IMR-90 (cell line): ENCODE measurements around the gene SELENOS. TPM values are rescaled to one million over a fixed set of nuclear protein-coding genes. Genes with fewer than 3 reads are reported as not detected.

Source experiments
- ATAC-seq: fragments of 200-7000 bp; cut with Tn5 transposase; 2 replicates; pipeline ENCODE4 v1.9.1; 2020; ENCODE audit warnings: low read depth, mild to moderate bottlenecking, moderate library complexity
- BruUV-seq: library from RNA; stranded (reverse); fragments of 400-500 nt; replicated peaks from 2 replicates; lab custom pipeline; 2021; lab: Mats Ljungman, UMichigan
- CTCF ChIA-PET: fragments of 300-600 bp; formaldehyde crosslinking; extraction: SDS; loops from one replicate; lab custom pipeline; 2021; ENCODE audit warnings: antibody characterized with exemption; lab: Yijun Ruan, JAX
- POLR2A ChIA-PET: fragments of 300-600 bp; sonication (Branson Sonifier 250); formaldehyde crosslinking; loops from one replicate; lab custom pipeline; 2022; ENCODE audit warnings: antibody characterized with exemption; ENCODE audit not compliant: unreplicated experiment; lab: Charles Lee
- DNase-seq: peaks from one replicate; pipeline ENCODE4 v3.0.0; 2013
- H2AFZ ChIP-seq: replicated peaks from 2 replicates; pipeline ENCODE3; 2013; ENCODE audit warnings: low read length, mild to moderate bottlenecking; ENCODE audit not compliant: poor library complexity
- H2AK5ac ChIP-seq: 2 replicates; pipeline ENCODE4 v1.6.1; 2013; ENCODE audit warnings: low read depth, low read length, inconsistent platforms
- H2AK9ac ChIP-seq: replicated peaks from 2 replicates; pipeline ENCODE3; 2013; ENCODE audit warnings: mild to moderate bottlenecking, low read depth, low read length, moderate library complexity; ENCODE audit not compliant: poor library complexity
- H2BK120ac ChIP-seq: 2 replicates; pipeline ENCODE4 v1.6.1; 2013; ENCODE audit warnings: low read depth, low read length, inconsistent platforms
- H2BK15ac ChIP-seq: 3 replicates; pipeline ENCODE4 v1.6.1; 2013; ENCODE audit warnings: low read depth, low read length, inconsistent platforms
- H2BK20ac ChIP-seq: 2 replicates; pipeline ENCODE4 v1.6.1; 2013; ENCODE audit warnings: low read depth, mild to moderate bottlenecking, inconsistent platforms, low read length, moderate library complexity
- H2BK5ac ChIP-seq: 2 replicates; pipeline ENCODE4 v1.6.1; 2013; ENCODE audit warnings: mild to moderate bottlenecking, low read depth, low read length, inconsistent platforms; ENCODE audit not compliant: poor library complexity, severe bottlenecking
- H3K14ac ChIP-seq: replicated peaks from 2 replicates; pipeline ENCODE4 v1.6.1; 2013; ENCODE audit warnings: low read depth, low read length, inconsistent platforms
- H3K18ac ChIP-seq: 2 replicates; pipeline ENCODE4 v1.6.1; 2013; ENCODE audit warnings: low read depth, low read length, control low read depth
- H3K23ac ChIP-seq: 2 replicates; pipeline ENCODE4 v1.6.1; 2013; ENCODE audit warnings: low read depth, low read length, inconsistent platforms
- H3K27ac ChIP-seq: 2 replicates; pipeline ENCODE4 v1.5.1; 2013; ENCODE audit warnings: mild to moderate bottlenecking, control low read depth, low read length; ENCODE audit not compliant: insufficient read depth
- H3K27me3 ChIP-seq: 2 replicates; pipeline ENCODE4 v1.6.1; 2013; ENCODE audit warnings: low read length; ENCODE audit not compliant: control insufficient read depth, insufficient read depth
- H3K36me3 ChIP-seq: 2 replicates; pipeline ENCODE4 v1.6.1; 2013; ENCODE audit warnings: low read length, mixed read lengths; ENCODE audit not compliant: control insufficient read depth, insufficient read depth
- H3K4ac ChIP-seq: 2 replicates; pipeline ENCODE4 v1.6.1; 2013; ENCODE audit warnings: low read depth, low read length, inconsistent platforms
- H3K4me1 ChIP-seq: 2 replicates; pipeline ENCODE4 v1.6.1; 2013; ENCODE audit warnings: low read length, mixed read lengths; ENCODE audit not compliant: control insufficient read depth, insufficient read depth
- H3K4me2 ChIP-seq: 2 replicates; pipeline ENCODE4 v1.6.1; 2013; ENCODE audit warnings: low read depth, mild to moderate bottlenecking, control low read depth, low read length, moderate library complexity
- H3K4me3 ChIP-seq: 2 replicates; pipeline ENCODE4 v1.5.1; 2013; ENCODE audit warnings: low read depth, mild to moderate bottlenecking, control low read depth, low read length, moderate library complexity; ENCODE audit not compliant: insufficient read depth
- H3K56ac ChIP-seq: 2 replicates; pipeline ENCODE4 v1.6.1; 2013; ENCODE audit warnings: low read length, inconsistent platforms; ENCODE audit not compliant: insufficient read depth; ENCODE audit errors: extremely low read depth
- H3K79me1 ChIP-seq, 2 experiments: 2 replicates each; pipeline ENCODE4 v1.6.1; 2013; ENCODE audit warnings: low read length in 2 of 2, inconsistent platforms in 1 of 2, low read depth in 1 of 2
- H3K9ac ChIP-seq: 2 replicates; pipeline ENCODE4 v1.6.1; 2013; ENCODE audit warnings: low read depth, low read length, control low read depth
- H3K9me1 ChIP-seq: 2 replicates; pipeline ENCODE4 v1.6.1; 2013; ENCODE audit warnings: low read length, inconsistent platforms; ENCODE audit not compliant: insufficient read depth
- H3K9me3 ChIP-seq: 2 replicates; pipeline ENCODE4 v1.6.1; 2013; ENCODE audit warnings: low read length; ENCODE audit not compliant: control insufficient read depth, insufficient read depth
- H4K20me1 ChIP-seq: 2 replicates; pipeline ENCODE4 v1.6.1; 2013; ENCODE audit warnings: low read length, inconsistent platforms; ENCODE audit not compliant: insufficient read depth
- H4K5ac ChIP-seq: 2 replicates; pipeline ENCODE4 v1.6.1; 2013; ENCODE audit warnings: mild to moderate bottlenecking, low read depth, low read length, control low read depth
- H4K8ac ChIP-seq, 2 experiments: 2 replicates each; pipeline ENCODE4 v1.6.1; 2013; ENCODE audit warnings: low read depth in 2 of 2, low read length in 2 of 2, control low read depth in 1 of 2, inconsistent platforms in 1 of 2
- H4K91ac ChIP-seq: 2 replicates; pipeline ENCODE4 v1.6.1; 2013; ENCODE audit warnings: low read depth, low read length, inconsistent platforms; ENCODE audit not compliant: insufficient read depth
- BHLHE40 ChIP-seq: fragments of 150-350 bp; IDR thresholded peaks from 2 replicates; pipeline ENCODE4 v1.6.1; 2016; ENCODE audit warnings: mild to moderate bottlenecking, low read depth, low read length
- CEBPB ChIP-seq: IDR thresholded peaks from 2 replicates; pipeline ENCODE4 v1.6.1; 2012; ENCODE audit warnings: low read depth, low read length, improper control_type of control experiment
- CHD1 ChIP-seq: IDR thresholded peaks from 2 replicates; pipeline ENCODE4 v1.6.1; 2012; ENCODE audit warnings: low read depth, low read length, improper control_type of control experiment
- FOS ChIP-seq: fragments of 150-350 bp; IDR thresholded peaks from 2 replicates; pipeline ENCODE4 v1.6.1; 2016; ENCODE audit warnings: low read depth, low read length
- MAFK ChIP-seq: IDR thresholded peaks from 2 replicates; pipeline ENCODE4 v1.6.1; 2012; ENCODE audit warnings: low read depth, low read length, improper control_type of control experiment
- MAZ ChIP-seq: IDR thresholded peaks from 2 replicates; pipeline ENCODE4 v1.6.1; 2012; ENCODE audit warnings: low read depth, mild to moderate bottlenecking, low read length, improper control_type of control experiment, moderate library complexity, borderline replicate concordance
- MXI1 ChIP-seq: IDR thresholded peaks from 2 replicates; pipeline ENCODE4 v1.6.1; 2012; ENCODE audit warnings: low read depth, mild to moderate bottlenecking, low read length, moderate library complexity, borderline replicate concordance
- NFE2L2 ChIP-seq: fragments of 150-350 bp; IDR thresholded peaks from 2 replicates; pipeline ENCODE4 v1.6.1; 2016; ENCODE audit warnings: low read depth, mild to moderate bottlenecking, low read length
- POLR2A ChIP-seq: IDR thresholded peaks from 2 replicates; pipeline ENCODE4 v1.6.1; 2012; ENCODE audit warnings: mild to moderate bottlenecking, low read depth, low read length
- RAD21 ChIP-seq: IDR thresholded peaks from 2 replicates; pipeline ENCODE4 v1.6.1; 2012; ENCODE audit warnings: low read length, improper control_type of control experiment
- RCOR1 ChIP-seq: IDR thresholded peaks from 2 replicates; pipeline ENCODE4 v1.6.1; 2012; ENCODE audit warnings: mild to moderate bottlenecking, low read length, improper control_type of control experiment; ENCODE audit not compliant: insufficient replicate concordance
- RFX5 ChIP-seq: IDR thresholded peaks from 2 replicates; pipeline ENCODE4 v1.8.0; 2012; ENCODE audit warnings: low read depth, mild to moderate bottlenecking, low read length, moderate library complexity
- SMC3 ChIP-seq: fragments of 150-350 bp; IDR thresholded peaks from 2 replicates; pipeline ENCODE4 v1.6.1; 2016; ENCODE audit warnings: low read depth, mild to moderate bottlenecking, antibody characterized with exemption, low read length, moderate library complexity
- WGBS, 2 experiments: methylation state at CpG; one replicate each; pipeline versions ENCODE4 v1.1.5 to v1.1.7; 2013; ENCODE audit warnings: missing lambda C conversion rate in 2 of 2; ENCODE audit not compliant: insufficient read length in 1 of 2; ENCODE audit errors: extremely low coverage in 2 of 2; 5-methylcytosine and 5-hydroxymethylcytosine counted together
- dilution Hi-C: fragments of 300-500 bp; cut with HindIII; formaldehyde crosslinking; loops from one replicate; pipeline ENCODE4 v1.14.3; 2018; ENCODE audit warnings: low sequenced_read_pairs; ENCODE audit not compliant: unreplicated experiment
- in situ Hi-C: fragments of 300-500 bp; cut with MboI; formaldehyde crosslinking; loops from 3 replicates; pipeline ENCODE4 v1.14.3; 2019; ENCODE audit warnings: low sequenced_read_pairs, inconsistent platforms, mixed read lengths
- intact Hi-C: fragments of 100-400 bp; cut with micrococcal nuclease; formaldehyde crosslinking; loops from 2 replicates; pipeline ENCODE4 v1.10.0; 2022
- polyA plus RNA-seq, 3 experiments: library from polyadenylated mRNA; depleted of rRNA; stranded (reverse); fragments of >200 nt; gene quantifications; 2 replicates each; pipeline ENCODE4 v1.2.3, GENCODE V29; 2012; ENCODE audit warnings: low replicate concordance in 1 of 3
- total RNA-seq: library from RNA; depleted of rRNA; stranded (reverse); fragments of >200 nt; gene quantifications from 2 replicates; pipeline ENCODE4 v1.2.3, GENCODE V29; 2012
- TF ChIP-seq, protein P1 (sequence below): fragments of 150-350 bp; IDR thresholded peaks from 2 replicates; pipeline ENCODE4 v1.6.1; 2017; ENCODE audit warnings: mild to moderate bottlenecking, antibody characterized with exemption, low read length, low read depth
- TF ChIP-seq, protein P2 (sequence below): fragments of 150-350 bp; IDR thresholded peaks from 2 replicates; pipeline ENCODE4 v1.6.1; 2016; ENCODE audit warnings: low read depth, mild to moderate bottlenecking, low read length, moderate library complexity, borderline replicate concordance
- TF ChIP-seq, protein P3 (sequence below): conservative IDR thresholded peaks from 2 replicates; pipeline ENCODE4 v1.5.1; 2012; ENCODE audit warnings: mild to moderate bottlenecking, low read depth, low read length, improper control_type of control experiment

SELENOS gene
- total and polyA plus RNA-seq, 2 of the 4 experiments (the other 2 are of a cell fraction) = 39.8 to 77.1 TPM

DNA sequence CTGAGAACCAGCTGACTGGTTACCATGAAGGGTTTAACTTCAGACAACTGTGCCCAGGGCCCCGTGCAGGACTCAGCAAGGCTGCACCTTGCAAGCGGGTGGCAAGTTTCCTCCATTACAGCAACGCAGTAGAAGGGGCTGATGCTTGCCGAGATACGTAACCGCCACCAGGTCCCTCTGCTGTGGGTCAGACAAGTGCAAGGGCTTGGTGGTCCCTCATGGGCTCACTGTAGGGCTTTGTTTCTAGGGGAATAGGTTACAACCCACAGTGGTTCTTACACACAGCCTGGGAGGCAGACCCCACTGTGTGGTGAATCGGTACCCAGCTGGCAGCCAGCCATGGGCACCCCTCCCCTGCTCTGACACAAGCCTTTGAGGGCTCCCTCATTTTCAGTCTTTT is 33.2 kb upstream of the SELENOS start:
- H3K56ac ChIP-seq = no peak overlapping the region
- intact Hi-C loops = no loop called here

More for the DNA sequence above, 33.2 kb upstream of the SELENOS start:
- Histone ChIP-seq H3K9me1 (no peaks in the 10 kb centered on the region), H3K27ac (no peak overlapping the region), H4K5ac (no peak overlapping the region), H2AK5ac (no peak overlapping the region), H3K27me3 (peaks cover 28% of the 10 kb centered on the region), H2BK15ac (no peak overlapping the region), H4K8ac (no peak overlapping the region), H3K4me1 (no peaks in the 10 kb centered on the region), H2AK9ac (no peak overlapping the region), H3K36me3 (no peaks in the 10 kb centered on the region), H3K23ac (no peak overlapping the region), H3K9me3 (no peaks in the 10 kb centered on the region), H2BK5ac (no peak overlapping the region), H3K18ac (no peak overlapping the region), H2AFZ (no peak overlapping the region), H2BK20ac (no peak overlapping the region), H3K9ac (no peak overlapping the region), H3K4me2 (no peak overlapping the region), H4K20me1 (no peaks in the 10 kb centered on the region), H3K14ac (no peak overlapping the region), H3K79me1 (no peaks in the 10 kb centered on the region), H4K91ac (no peak overlapping the region), H2BK120ac (no peak overlapping the region), H3K4me3 (no peak overlapping the region), H3K4ac (no peak overlapping the region)
- no peak for TF ChIP-seq CHD1
- TF ChIP-seq MXI1 = no peak
- no peak for TF ChIP-seq NFE2L2
- TF ChIP-seq, protein P1, sequence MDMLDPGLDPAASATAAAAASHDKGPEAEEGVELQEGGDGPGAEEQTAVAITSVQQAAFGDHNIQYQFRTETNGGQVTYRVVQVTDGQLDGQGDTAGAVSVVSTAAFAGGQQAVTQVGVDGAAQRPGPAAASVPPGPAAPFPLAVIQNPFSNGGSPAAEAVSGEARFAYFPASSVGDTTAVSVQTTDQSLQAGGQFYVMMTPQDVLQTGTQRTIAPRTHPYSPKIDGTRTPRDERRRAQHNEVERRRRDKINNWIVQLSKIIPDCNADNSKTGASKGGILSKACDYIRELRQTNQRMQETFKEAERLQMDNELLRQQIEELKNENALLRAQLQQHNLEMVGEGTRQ = no peak
- no peak for TF ChIP-seq SMC3
- no peak for TF ChIP-seq FOS
- no peak for TF ChIP-seq RAD21
- TF ChIP-seq, protein P2, sequence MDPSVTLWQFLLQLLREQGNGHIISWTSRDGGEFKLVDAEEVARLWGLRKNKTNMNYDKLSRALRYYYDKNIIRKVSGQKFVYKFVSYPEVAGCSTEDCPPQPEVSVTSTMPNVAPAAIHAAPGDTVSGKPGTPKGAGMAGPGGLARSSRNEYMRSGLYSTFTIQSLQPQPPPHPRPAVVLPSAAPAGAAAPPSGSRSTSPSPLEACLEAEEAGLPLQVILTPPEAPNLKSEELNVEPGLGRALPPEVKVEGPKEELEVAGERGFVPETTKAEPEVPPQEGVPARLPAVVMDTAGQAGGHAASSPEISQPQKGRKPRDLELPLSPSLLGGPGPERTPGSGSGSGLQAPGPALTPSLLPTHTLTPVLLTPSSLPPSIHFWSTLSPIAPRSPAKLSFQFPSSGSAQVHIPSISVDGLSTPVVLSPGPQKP = no peak
- TF ChIP-seq RFX5 = no peak
- no peak for TF ChIP-seq BHLHE40
- TF ChIP-seq CEBPB = no peak
- no peak for TF ChIP-seq RCOR1
- TF ChIP-seq, protein P3, sequence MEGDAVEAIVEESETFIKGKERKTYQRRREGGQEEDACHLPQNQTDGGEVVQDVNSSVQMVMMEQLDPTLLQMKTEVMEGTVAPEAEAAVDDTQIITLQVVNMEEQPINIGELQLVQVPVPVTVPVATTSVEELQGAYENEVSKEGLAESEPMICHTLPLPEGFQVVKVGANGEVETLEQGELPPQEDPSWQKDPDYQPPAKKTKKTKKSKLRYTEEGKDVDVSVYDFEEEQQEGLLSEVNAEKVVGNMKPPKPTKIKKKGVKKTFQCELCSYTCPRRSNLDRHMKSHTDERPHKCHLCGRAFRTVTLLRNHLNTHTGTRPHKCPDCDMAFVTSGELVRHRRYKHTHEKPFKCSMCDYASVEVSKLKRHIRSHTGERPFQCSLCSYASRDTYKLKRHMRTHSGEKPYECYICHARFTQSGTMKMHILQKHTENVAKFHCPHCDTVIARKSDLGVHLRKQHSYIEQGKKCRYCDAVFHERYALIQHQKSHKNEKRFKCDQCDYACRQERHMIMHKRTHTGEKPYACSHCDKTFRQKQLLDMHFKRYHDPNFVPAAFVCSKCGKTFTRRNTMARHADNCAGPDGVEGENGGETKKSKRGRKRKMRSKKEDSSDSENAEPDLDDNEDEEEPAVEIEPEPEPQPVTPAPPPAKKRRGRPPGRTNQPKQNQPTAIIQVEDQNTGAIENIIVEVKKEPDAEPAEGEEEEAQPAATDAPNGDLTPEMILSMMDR = no peak
- no peak for TF ChIP-seq POLR2A
- no peak for TF ChIP-seq MAZ
- no peak for TF ChIP-seq MAFK
- CTCF ChIA-PET = no interaction called here
- in situ Hi-C loops (no loop called here), dilution Hi-C loops (no loop called here)
- DNase-seq (no peak), ATAC-seq (no peak)
- no CpG with 5 or more reads among the region's 7 CpGs for WGBS, 2 experiments
- POLR2A ChIA-PET = no interaction called here
- BruUV-seq = no TSS peak
